ENCODE measurements around the gene SHISAL1.

SHISAL1 gene

GRCh38 chr22:44197271-44197670 is 115.5 kb downstream of the SHISAL1 start:
- ATAC-seq (no peak), DNase-seq (no peak)
- Mint-ChIP-seq H3K4me3 (no peak overlapping the region), H3K4me1 (peaks cover 27% of the 10 kb centered on the region), H3K27me3 (no peaks in the 10 kb centered on the region), H3K36me3 (ENCODE audit: low read depth) (peaks cover 41% of the 10 kb centered on the region), H3K9me3 (peaks cover 7% of the 10 kb centered on the region), H3K27ac (no peak overlapping the region)

GRCh38 chr22:44196731-44197131 is 116.0 kb downstream of the SHISAL1 start:
- peaks cover 7% of the 10 kb centered on the region for H3K9me3 Mint-ChIP-seq
- no peak for ATAC-seq
- H3K27ac Mint-ChIP-seq: no peak overlapping the region
- no peaks in the 10 kb centered on the region for H3K27me3 Mint-ChIP-seq
- peaks cover 32% of the 10 kb centered on the region for H3K4me1 Mint-ChIP-seq
- no peak for DNase-seq
- no peak overlapping the region for H3K4me3 Mint-ChIP-seq
- peaks cover 38% of the 10 kb centered on the region for H3K36me3 Mint-ChIP-seq (ENCODE audit: low read depth)

- peaks cover 36% of the 10 kb centered on the region for H3K4me1 Mint-ChIP-seq
- peaks cover 38% of the 10 kb centered on the region for H3K36me3 Mint-ChIP-seq (ENCODE audit: low read depth)
- H3K4me3 Mint-ChIP-seq: no peak overlapping the region
Observed at GRCh38 chr22:44196241-44196640, 116.5 kb downstream of the SHISAL1 start.

GRCh38 chr22:44195189-44195871 is 117.4 kb downstream of the SHISAL1 start:
- H3K4me1 Mint-ChIP-seq: peaks cover 41% of the 10 kb centered on the region
- H3K36me3 Mint-ChIP-seq (ENCODE audit: low read depth): peaks cover 38% of the 10 kb centered on the region
- no peak overlapping the region for H3K27ac Mint-ChIP-seq
- ATAC-seq (no peak), DNase-seq (no peak)
- H3K27me3 Mint-ChIP-seq: no peaks in the 10 kb centered on the region
- H3K9me3 Mint-ChIP-seq: peaks cover 7% of the 10 kb centered on the region
- H3K4me3 Mint-ChIP-seq: no peak overlapping the region

More at GRCh38 chr22:44196241-44196640, 116.5 kb downstream of the SHISAL1 start:
- DNase-seq: no peak
- no peak for ATAC-seq
- Mint-ChIP-seq H3K27ac (no peak overlapping the region), H3K27me3 (no peaks in the 10 kb centered on the region), H3K9me3 (peaks cover 7% of the 10 kb centered on the region)

- Mint-ChIP-seq H3K4me1 (peaks cover 41% of the 10 kb centered on the region), H3K9me3 (peaks cover 7% of the 10 kb centered on the region), H3K27me3 (no peaks in the 10 kb centered on the region), H3K27ac (no peak overlapping the region), H3K36me3 (ENCODE audit: low read depth) (peaks cover 36% of the 10 kb centered on the region), H3K4me3 (no peak overlapping the region)
- no peak for DNase-seq
- ATAC-seq: no peak
Observed at GRCh38 chr22:44194569-44194968, 118.2 kb downstream of the SHISAL1 start.

All from activated naive CD8-positive, alpha-beta T cell treated with anti-CD3 and anti-CD28 coated beads, Interleukin-2, amount 50 U/mL, for 24 hours (primary cell).